Measurements from ENCODE around the gene MYO16. TPM values are rescaled to one million over a fixed set of nuclear protein-coding genes. Genes with fewer than 3 reads are reported as not detected.

Gene MYO16
- polyA plus RNA-seq, 1 donor from 2014 or later = 2.5 TPM

DNA sequence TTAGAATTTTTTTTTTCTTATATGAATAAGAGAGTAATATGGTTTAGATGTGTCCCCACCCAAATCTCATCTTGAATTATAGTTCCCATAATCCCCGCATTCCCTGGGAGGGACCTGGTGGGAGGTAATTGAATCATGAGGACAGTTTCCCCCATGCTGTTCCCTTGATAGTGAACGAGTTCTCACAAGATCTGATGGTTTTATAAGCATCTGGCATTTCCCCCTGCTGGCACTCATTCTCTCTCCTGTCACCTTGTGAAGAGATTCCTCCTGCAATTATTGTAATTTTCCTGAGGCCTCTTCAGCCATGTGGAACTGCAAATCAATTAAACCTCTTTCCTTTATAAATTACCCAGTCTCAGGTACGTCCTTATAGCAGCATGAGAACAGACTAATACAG, 205.7 kb downstream of the MYO16 start:
- Histone ChIP-seq H3K4me2 (ENCODE audit: low read length) (no peak overlapping the region), H2AFZ (ENCODE audit: low read depth, low read length) (no peak overlapping the region), H3K27ac (ENCODE audit: low read length) (peak overlapping the region; percentile 20), H3K4me3 (ENCODE audit: low read length) (no peak overlapping the region), H3K36me3 (ENCODE audit: insufficient read depth, low read length) (no peaks in the 10 kb centered on the region), H3K27me3 (ENCODE audit: insufficient read depth, low read depth, low read length) (no peaks in the 10 kb centered on the region), H3K9me2 (ENCODE audit: insufficient read depth, low read length) (no peaks in the 10 kb centered on the region), H3K9me3 (ENCODE audit: low read length) (no peaks in the 10 kb centered on the region), H4K20me1 (ENCODE audit: insufficient read depth) (no peaks in the 10 kb centered on the region), H3F3A (ENCODE audit: insufficient read depth, low read length, poor library complexity, severe bottlenecking) (no peaks in the 10 kb centered on the region), H3K79me2 (replicated peaks; ENCODE audit: insufficient read depth, low read length) (no peaks in the 10 kb centered on the region), H3K9ac (ENCODE audit: low read length) (no peak overlapping the region)
- TF ChIP-seq, protein P1, sequence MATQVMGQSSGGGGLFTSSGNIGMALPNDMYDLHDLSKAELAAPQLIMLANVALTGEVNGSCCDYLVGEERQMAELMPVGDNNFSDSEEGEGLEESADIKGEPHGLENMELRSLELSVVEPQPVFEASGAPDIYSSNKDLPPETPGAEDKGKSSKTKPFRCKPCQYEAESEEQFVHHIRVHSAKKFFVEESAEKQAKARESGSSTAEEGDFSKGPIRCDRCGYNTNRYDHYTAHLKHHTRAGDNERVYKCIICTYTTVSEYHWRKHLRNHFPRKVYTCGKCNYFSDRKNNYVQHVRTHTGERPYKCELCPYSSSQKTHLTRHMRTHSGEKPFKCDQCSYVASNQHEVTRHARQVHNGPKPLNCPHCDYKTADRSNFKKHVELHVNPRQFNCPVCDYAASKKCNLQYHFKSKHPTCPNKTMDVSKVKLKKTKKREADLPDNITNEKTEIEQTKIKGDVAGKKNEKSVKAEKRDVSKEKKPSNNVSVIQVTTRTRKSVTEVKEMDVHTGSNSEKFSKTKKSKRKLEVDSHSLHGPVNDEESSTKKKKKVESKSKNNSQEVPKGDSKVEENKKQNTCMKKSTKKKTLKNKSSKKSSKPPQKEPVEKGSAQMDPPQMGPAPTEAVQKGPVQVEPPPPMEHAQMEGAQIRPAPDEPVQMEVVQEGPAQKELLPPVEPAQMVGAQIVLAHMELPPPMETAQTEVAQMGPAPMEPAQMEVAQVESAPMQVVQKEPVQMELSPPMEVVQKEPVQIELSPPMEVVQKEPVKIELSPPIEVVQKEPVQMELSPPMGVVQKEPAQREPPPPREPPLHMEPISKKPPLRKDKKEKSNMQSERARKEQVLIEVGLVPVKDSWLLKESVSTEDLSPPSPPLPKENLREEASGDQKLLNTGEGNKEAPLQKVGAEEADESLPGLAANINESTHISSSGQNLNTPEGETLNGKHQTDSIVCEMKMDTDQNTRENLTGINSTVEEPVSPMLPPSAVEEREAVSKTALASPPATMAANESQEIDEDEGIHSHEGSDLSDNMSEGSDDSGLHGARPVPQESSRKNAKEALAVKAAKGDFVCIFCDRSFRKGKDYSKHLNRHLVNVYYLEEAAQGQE (IDR thresholded peaks at IDR 0.05; ENCODE audit: borderline replicate concordance) = peak; percentile 69
- TF ChIP-seq SMC3 (conservative IDR thresholded peaks at IDR 0.05; ENCODE audit: poor library complexity) = peak; percentile 23
- TF ChIP-seq TAF1 (IDR thresholded peaks at IDR 0.05; ENCODE audit: low read depth) = no peak
- TF ChIP-seq, protein P2, sequence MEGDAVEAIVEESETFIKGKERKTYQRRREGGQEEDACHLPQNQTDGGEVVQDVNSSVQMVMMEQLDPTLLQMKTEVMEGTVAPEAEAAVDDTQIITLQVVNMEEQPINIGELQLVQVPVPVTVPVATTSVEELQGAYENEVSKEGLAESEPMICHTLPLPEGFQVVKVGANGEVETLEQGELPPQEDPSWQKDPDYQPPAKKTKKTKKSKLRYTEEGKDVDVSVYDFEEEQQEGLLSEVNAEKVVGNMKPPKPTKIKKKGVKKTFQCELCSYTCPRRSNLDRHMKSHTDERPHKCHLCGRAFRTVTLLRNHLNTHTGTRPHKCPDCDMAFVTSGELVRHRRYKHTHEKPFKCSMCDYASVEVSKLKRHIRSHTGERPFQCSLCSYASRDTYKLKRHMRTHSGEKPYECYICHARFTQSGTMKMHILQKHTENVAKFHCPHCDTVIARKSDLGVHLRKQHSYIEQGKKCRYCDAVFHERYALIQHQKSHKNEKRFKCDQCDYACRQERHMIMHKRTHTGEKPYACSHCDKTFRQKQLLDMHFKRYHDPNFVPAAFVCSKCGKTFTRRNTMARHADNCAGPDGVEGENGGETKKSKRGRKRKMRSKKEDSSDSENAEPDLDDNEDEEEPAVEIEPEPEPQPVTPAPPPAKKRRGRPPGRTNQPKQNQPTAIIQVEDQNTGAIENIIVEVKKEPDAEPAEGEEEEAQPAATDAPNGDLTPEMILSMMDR (IDR thresholded peaks at IDR 0.05; ENCODE audit: poor library complexity, severe bottlenecking) = peak; percentile 32
- peak; percentile 25 for TF ChIP-seq RAD21 (conservative IDR thresholded peaks at IDR 0.05)
- no peak for TF ChIP-seq EZH2 (IDR thresholded peaks at IDR 0.05; ENCODE audit: borderline replicate concordance, insufficient read depth, low read length, poor library complexity, severe bottlenecking)
- peak; percentile 60 for TF ChIP-seq EP300 (conservative IDR thresholded peaks at IDR 0.05; ENCODE audit: poor library complexity, severe bottlenecking)

DNA sequence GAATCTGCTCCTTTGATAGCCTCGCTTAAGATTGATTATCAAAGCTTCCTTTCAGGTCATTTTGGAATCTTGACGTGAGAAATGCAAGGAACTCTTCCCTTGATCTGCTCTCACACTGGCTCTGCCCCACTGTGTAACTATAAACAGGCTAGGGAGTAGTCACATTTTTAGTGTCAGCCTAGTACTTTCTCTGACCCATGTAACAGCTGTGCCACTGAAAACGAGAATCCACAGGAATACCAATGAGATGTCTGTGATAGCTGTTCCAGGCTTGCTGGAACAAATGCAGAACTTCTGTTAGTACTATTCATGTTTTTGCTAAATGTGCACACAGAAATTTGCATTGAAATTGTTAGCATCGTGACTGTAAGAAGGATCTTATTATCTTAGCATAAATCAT, 221.3 kb downstream of the MYO16 start:
- Histone ChIP-seq H3K4me3 (ENCODE audit: low read length) (no peak overlapping the region), H3K4me2 (ENCODE audit: low read length) (no peak overlapping the region), H3K79me2 (replicated peaks; ENCODE audit: insufficient read depth, low read length) (no peaks in the 10 kb centered on the region), H3K9ac (ENCODE audit: low read length) (no peak overlapping the region), H3K27me3 (ENCODE audit: insufficient read depth, low read depth, low read length) (no peaks in the 10 kb centered on the region), H3K36me3 (ENCODE audit: insufficient read depth, low read length) (no peaks in the 10 kb centered on the region), H3K27ac (ENCODE audit: low read length) (no peak overlapping the region), H3K9me3 (ENCODE audit: low read length) (no peaks in the 10 kb centered on the region), H4K20me1 (ENCODE audit: insufficient read depth) (no peaks in the 10 kb centered on the region), H2AFZ (ENCODE audit: low read depth, low read length) (no peak overlapping the region), H3F3A (ENCODE audit: insufficient read depth, low read length, poor library complexity, severe bottlenecking) (peaks cover 3% of the 10 kb centered on the region), H3K9me2 (ENCODE audit: insufficient read depth, low read length) (no peaks in the 10 kb centered on the region)
- TF ChIP-seq, protein P1 (IDR thresholded peaks at IDR 0.05; ENCODE audit: borderline replicate concordance) = no peak
- TF ChIP-seq EZH2 (IDR thresholded peaks at IDR 0.05; ENCODE audit: borderline replicate concordance, insufficient read depth, low read length, poor library complexity, severe bottlenecking) = no peak
- no peak for TF ChIP-seq POLR2AphosphoS5 (IDR thresholded peaks at IDR 0.05)
- TF ChIP-seq RAD21 (conservative IDR thresholded peaks at IDR 0.05) = no peak
- TF ChIP-seq, protein P2 (IDR thresholded peaks at IDR 0.05; ENCODE audit: poor library complexity, severe bottlenecking) = no peak
- TF ChIP-seq MXI1 (conservative IDR thresholded peaks at IDR 0.05; ENCODE audit: poor library complexity, severe bottlenecking) = no peak

All from neural cell (in vitro differentiated cells).